Natural killer cell (primary cell): ENCODE data around the gene CHD6. TPM values are rescaled to one million over a fixed set of nuclear protein-coding genes. Genes with fewer than 3 reads are reported as not detected.

Experiments
- ATAC-seq, 3 donors: fragments of 150-1000 bp in 2 of 3; fragments of 200-7000 bp in 1 of 3; cut with Tn5 transposase; 1 replicate in 1 of 3; 2 replicates in 2 of 3; pipeline ENCODE4 v1.10.0; 2021; ENCODE audit warnings: mild to moderate bottlenecking in 2 of 3, moderate library complexity in 2 of 3
- DNase-seq, 2 donors: peaks; one replicate each; pipeline versions ENCODE4 v3.0.0 to v3.0.0-alpha.2; 2013 to 2021; ENCODE audit warnings: mixed read lengths in 1 of 2
- H3K27ac ChIP-seq: one replicate; pipeline ENCODE4 v1.5.1; 2013; ENCODE audit warnings: mild to moderate bottlenecking, low read length
- H3K27me3 ChIP-seq: one replicate; pipeline ENCODE4 v1.6.1; 2013; ENCODE audit warnings: low read length; ENCODE audit not compliant: control insufficient read depth, insufficient read depth
- H3K36me3 ChIP-seq: one replicate; pipeline ENCODE4 v1.6.1; 2013; ENCODE audit warnings: low read length; ENCODE audit not compliant: control insufficient read depth, insufficient read depth
- H3K4me1 ChIP-seq: one replicate; pipeline ENCODE4 v1.6.1; 2013; ENCODE audit warnings: low read length; ENCODE audit not compliant: control insufficient read depth, insufficient read depth
- H3K4me3 ChIP-seq: one replicate; pipeline ENCODE4 v1.5.1; 2013; ENCODE audit warnings: low read length
- H3K9me3 ChIP-seq: one replicate; pipeline ENCODE4 v1.6.1; 2013; ENCODE audit warnings: low read length; ENCODE audit not compliant: control insufficient read depth, insufficient read depth
- H3K27ac Mint-ChIP-seq, 2 donors: one replicate each; pipeline ENCODE4 v1.8.0; 2022; ENCODE audit warnings: mild to moderate bottlenecking in 2 of 2, mixed read lengths in 2 of 2, moderate library complexity in 1 of 2
- H3K27me3 Mint-ChIP-seq, 2 donors: one replicate each; pipeline ENCODE4 v1.8.0; 2022; ENCODE audit warnings: low read depth in 2 of 2, mixed read lengths in 2 of 2
- H3K36me3 Mint-ChIP-seq: one replicate; pipeline ENCODE4 v1.8.0; 2022; ENCODE audit warnings: mixed read lengths
- H3K4me1 Mint-ChIP-seq, 2 donors: one replicate each; pipeline ENCODE4 v1.8.0; 2022; ENCODE audit warnings: mixed read lengths in 2 of 2
- H3K4me3 Mint-ChIP-seq: one replicate; pipeline ENCODE4 v1.8.0; 2022; ENCODE audit warnings: mild to moderate bottlenecking, moderate library complexity, mixed read lengths
- H3K9me3 Mint-ChIP-seq, 2 donors: one replicate each; pipeline ENCODE4 v1.8.0; 2022; ENCODE audit warnings: mixed read lengths in 2 of 2
- CTCF ChIP-seq: fragments of 200-600 bp; IDR thresholded peaks from one replicate; pipeline ENCODE4 v1.8.0; 2022; ENCODE audit warnings: antibody characterized with exemption
- WGBS: methylation state at CpG from one replicate; pipeline ENCODE4 v1.1.7; 2013; ENCODE audit warnings: missing lambda C conversion rate; ENCODE audit not compliant: insufficient coverage; 5-methylcytosine and 5-hydroxymethylcytosine counted together
- intact Hi-C: fragments of 100-400 bp; cut with micrococcal nuclease; formaldehyde crosslinking; loops from one replicate; pipeline ENCODE4 v1.14.2; 2022
- total RNA-seq, 4 donors: library from RNA; stranded (reverse); fragments of 120-200 nt in 1 of 4; gene quantifications; one replicate each; pipeline versions ENCODE4 v1.2.3 to v1.2.4, GENCODE V29; 2013 to 2022

The CHD6 gene
- total RNA-seq, 3 donors from 2014 or later (not counting 1 experiment from before 2014, with no cell fraction given): 82.8 to 96.6 (median 90.4) TPM

DNA sequence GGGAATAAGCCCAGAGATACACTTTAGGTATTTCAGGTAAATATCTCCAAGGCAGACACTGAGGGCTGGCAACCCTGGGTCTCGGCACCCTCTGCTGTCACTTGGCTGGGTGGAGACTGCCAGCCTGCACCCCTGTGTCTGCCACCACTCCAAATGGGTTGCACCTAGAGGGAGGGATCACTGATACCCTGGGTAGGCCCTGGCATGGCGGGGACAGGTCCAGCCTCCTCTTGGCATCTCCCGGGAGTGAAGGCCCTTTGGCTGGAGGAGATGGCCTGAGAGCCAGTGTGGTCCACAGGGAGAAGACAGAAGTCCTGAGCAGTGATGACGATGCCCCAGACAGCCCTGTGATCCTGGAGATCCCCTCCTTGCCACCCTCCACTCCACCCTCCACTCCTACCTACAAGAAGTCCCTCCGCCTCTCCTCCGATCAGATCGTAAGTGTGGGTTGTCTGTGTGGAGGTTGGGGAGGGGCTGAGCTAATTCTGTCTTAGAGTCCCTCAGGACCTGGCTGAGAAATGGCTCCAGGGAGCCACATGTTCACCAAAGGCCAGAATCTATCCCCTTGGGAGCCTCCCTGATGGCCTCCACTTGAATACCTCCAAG, 262.5 kb downstream of the CHD6 start:
- Histone ChIP-seq H3K4me3 (no peak overlapping the region), H3K36me3 (no peaks in the 10 kb centered on the region), H3K27me3 (no peaks in the 10 kb centered on the region), H3K9me3 (no peaks in the 10 kb centered on the region), H3K27ac (no peak overlapping the region), H3K4me1 (no peaks in the 10 kb centered on the region)
- no peak for ATAC-seq
- Mint-ChIP-seq H3K4me1 (peaks cover 0 to under 1% of the 10 kb centered on the region in 2 donors), H3K36me3 (no peaks in the 10 kb centered on the region), H3K4me3 (no peak overlapping the region), H3K27me3 (peaks cover 0 to under 1% of the 10 kb centered on the region in 2 donors), H3K27ac (no peak overlapping the region), H3K9me3 (no peaks in the 10 kb centered on the region)
- intact Hi-C loops: no loop called here
- no peak for DNase-seq
- WGBS: 91% methylated on average over 6 of the region's 7 CpGs
- TF ChIP-seq CTCF: no peak

- H3K4me3 Mint-ChIP-seq: no peak overlapping the region
- H3K27me3 Mint-ChIP-seq: peaks cover 0 to 4% of the 10 kb centered on the region in 2 donors
- H3K9me3 Mint-ChIP-seq: no peaks in the 10 kb centered on the region
- no peaks in the 10 kb centered on the region for H3K4me1 ChIP-seq
- H3K4me1 Mint-ChIP-seq: peaks cover 0 to 5% of the 10 kb centered on the region in 2 donors
- ATAC-seq: no peak
- H3K4me3 ChIP-seq: no peak overlapping the region
- intact Hi-C loops: no loop called here
- no peaks in the 10 kb centered on the region for H3K36me3 ChIP-seq
- no peaks in the 10 kb centered on the region for H3K9me3 ChIP-seq
- H3K27me3 ChIP-seq: no peaks in the 10 kb centered on the region
- WGBS: 95% methylated on average over 3 of the region's 3 CpGs
- H3K27ac ChIP-seq: no peak overlapping the region
- TF ChIP-seq CTCF: no peak
- DNase-seq: no peak
- no peak overlapping the region for H3K27ac Mint-ChIP-seq
- no peaks in the 10 kb centered on the region for H3K36me3 Mint-ChIP-seq
Observed at GRCh38 chr20:41355192-41355591, 263.0 kb downstream of the CHD6 start.

DNA sequence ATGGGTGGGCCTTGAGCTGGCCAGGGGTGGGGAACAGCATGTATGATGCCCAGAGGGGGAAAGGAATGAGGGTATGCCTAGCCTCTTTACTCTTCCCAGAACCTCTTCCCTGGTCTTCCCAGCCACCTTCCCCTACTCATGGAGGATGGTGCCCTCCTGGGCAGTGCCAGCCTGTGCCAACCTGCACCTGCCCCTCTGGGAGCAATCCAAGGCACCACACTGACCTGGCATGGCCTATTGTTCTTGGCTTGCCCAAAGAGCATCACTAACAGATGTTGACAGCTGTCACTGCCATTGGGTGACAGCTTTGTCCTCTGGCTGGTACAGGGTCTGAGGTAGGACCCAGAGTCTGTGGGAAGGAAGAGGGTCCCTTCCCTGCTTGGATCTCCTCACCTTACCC, 264.6 kb downstream of the CHD6 start:
- no peaks in the 10 kb centered on the region for H3K4me1 ChIP-seq
- no peak for TF ChIP-seq CTCF

DNA sequence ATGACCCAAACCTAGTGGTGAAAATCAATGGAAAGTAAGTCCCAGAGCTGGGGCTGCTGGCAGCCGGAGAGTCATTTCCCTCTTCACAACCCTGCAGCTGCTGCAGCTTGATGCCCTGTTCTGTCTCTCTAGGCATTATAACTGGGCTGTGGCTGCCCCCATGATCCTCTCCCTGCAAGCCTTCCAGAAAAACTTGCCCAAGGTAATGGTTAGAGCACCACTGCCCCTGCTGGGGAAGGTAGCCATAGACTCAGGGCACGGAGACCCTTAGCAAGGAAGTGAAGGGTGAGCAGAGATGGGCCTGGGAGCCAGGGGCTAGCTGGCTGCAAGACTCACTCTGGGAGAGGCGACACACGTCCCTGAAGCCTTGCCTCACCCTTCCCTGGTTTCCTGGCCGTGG, 265.5 kb downstream of the CHD6 start:
- Histone ChIP-seq H3K27me3 (no peaks in the 10 kb centered on the region), H3K36me3 (no peaks in the 10 kb centered on the region), H3K9me3 (no peaks in the 10 kb centered on the region), H3K4me1 (no peaks in the 10 kb centered on the region), H3K4me3 (no peak overlapping the region), H3K27ac (no peak overlapping the region)
- TF ChIP-seq CTCF: no peak
- H3K4me1 Mint-ChIP-seq: peaks cover 0 to 5% of the 10 kb centered on the region in 2 donors
- intact Hi-C loops: no loop called here
- H3K36me3 Mint-ChIP-seq: no peaks in the 10 kb centered on the region
- DNase-seq: no peak
- 78% methylated on average over 5 of the region's 5 CpGs for WGBS
- no peak overlapping the region for H3K4me3 Mint-ChIP-seq
- H3K27ac Mint-ChIP-seq: no peak overlapping the region
- peaks cover 0 to 4% of the 10 kb centered on the region in 2 donors for H3K27me3 Mint-ChIP-seq
- ATAC-seq: no peak
- H3K9me3 Mint-ChIP-seq: no peaks in the 10 kb centered on the region

More for the DNA sequence above, 264.6 kb downstream of the CHD6 start:
- H3K9me3 Mint-ChIP-seq: no peaks in the 10 kb centered on the region
- no peaks in the 10 kb centered on the region for H3K36me3 Mint-ChIP-seq
- ATAC-seq (no peak), DNase-seq (no peak)
- no peak overlapping the region for H3K4me3 Mint-ChIP-seq
- H3K27me3 Mint-ChIP-seq: peaks cover 0 to 4% of the 10 kb centered on the region in 2 donors
- no peak overlapping the region for H3K27ac Mint-ChIP-seq
- Histone ChIP-seq H3K27me3 (no peaks in the 10 kb centered on the region), H3K9me3 (no peaks in the 10 kb centered on the region), H3K36me3 (no peaks in the 10 kb centered on the region), H3K4me3 (no peak overlapping the region), H3K27ac (no peak overlapping the region)
- peaks cover 0 to 5% of the 10 kb centered on the region in 2 donors for H3K4me1 Mint-ChIP-seq
- intact Hi-C loops: no loop called here
